Naive thymus-derived CD8-positive, alpha-beta T cell (primary cell): ENCODE results near the gene PPIL4. TPM values are rescaled to one million over a fixed set of nuclear protein-coding genes. Genes with fewer than 3 reads are reported as not detected.
A peak's percentile ranks its signal among the peaks of the same experiment; 100 is the strongest.
"Not testable (repeated sequence)": the region's sequence is repeated elsewhere in the genome, so short reads cannot be mapped to it uniquely, and the experiment has no call there.

Experiments
- ATAC-seq, 2 donors: fragments of 150-1000 bp; cut with Tn5 transposase in 1 of 2; sonication (Bioruptor Pico), chemical (Tn5 transposase) in 1 of 2; 1 replicate in 1 of 2; 2 replicates in 1 of 2; pipeline ENCODE4 v1.10.0; 2021; ENCODE audit warnings: mild to moderate bottlenecking in 2 of 2, moderate library complexity in 2 of 2
- POLR2A ChIA-PET: fragments of 350-600 bp; sonication (Branson Sonifier 250); formaldehyde crosslinking; loops from one replicate; lab custom pipeline; 2021; ENCODE audit warnings: antibody characterized with exemption; lab: Charles Lee
- DNase-seq, 10 donors: peaks; one replicate each; pipeline versions ENCODE4 v3.0.0 to v3.0.0-alpha.2; 2020 to 2022
- H3K27ac Mint-ChIP-seq, 10 donors: one replicate each; pipeline ENCODE4 v1.8.0; 2020 to 2022; ENCODE audit warnings: mild to moderate bottlenecking in 10 of 10, mixed read lengths in 10 of 10, moderate library complexity in 4 of 10, inconsistent platforms in 1 of 10
- H3K27me3 Mint-ChIP-seq, 5 donors: one replicate each; pipeline ENCODE4 v1.8.0; 2021 to 2022; ENCODE audit warnings: mixed read lengths in 5 of 5
- H3K36me3 Mint-ChIP-seq, 3 donors: one replicate each; pipeline ENCODE4 v1.8.0; 2020 to 2022; ENCODE audit warnings: mixed read lengths in 3 of 3, mild to moderate bottlenecking in 2 of 3, inconsistent platforms in 1 of 3
- H3K4me1 Mint-ChIP-seq, 4 donors: one replicate each; pipeline ENCODE4 v1.8.0; 2021 to 2022; ENCODE audit warnings: mixed read lengths in 4 of 4
- H3K4me3 Mint-ChIP-seq, 10 donors: one replicate each; pipeline ENCODE4 v1.8.0; 2020 to 2022; ENCODE audit warnings: mild to moderate bottlenecking in 10 of 10, mixed read lengths in 10 of 10, moderate library complexity in 6 of 10, inconsistent platforms in 1 of 10
- H3K9me3 Mint-ChIP-seq, 9 donors: one replicate each; pipeline ENCODE4 v1.8.0; 2020 to 2022; ENCODE audit warnings: mixed read lengths in 9 of 9, mild to moderate bottlenecking in 3 of 9, inconsistent platforms in 1 of 9, moderate library complexity in 1 of 9
- polyA plus RNA-seq, 3 donors: library from polyadenylated mRNA; unstranded; fragments of 300-500 nt; fragmentation: Illumina TruSeq; gene quantifications; one replicate each; pipeline ENCODE4 v1.2.3, GENCODE V29; 2021
- total RNA-seq, 8 experiments: library from RNA in 2 of 8; stranded (reverse) in 2 of 8; gene quantifications; one replicate each; pipeline ENCODE4 v1.2.3 and lab custom pipeline; 2021 to 2026

The PPIL4 gene
- total and polyA plus RNA-seq, 5 experiments from 2014 or later = 7.1 to 39.5 (median 11.8) TPM

GRCh38 chr6:149513915-149514314 is 31.9 kb downstream of the PPIL4 start:
- Mint-ChIP-seq H3K27me3 (no peaks in the 10 kb centered on the region), H3K4me3 (no peak overlapping the region), H3K4me1 (peaks cover 20 to 44% (median 28%) of the 10 kb centered on the region in 4 donors), H3K9me3 (no peaks in the 10 kb centered on the region), H3K27ac (peak overlapping the region; percentile 1 to 81 (median 64)), H3K36me3 (peaks cover 0 to 73% (median 13%) of the 10 kb centered on the region in 3 donors)
- no peak for DNase-seq
- no peak for ATAC-seq
- POLR2A ChIA-PET = interaction anchor here (1.2 to 5.0 kb wide), 2 partner anchors 15 to 19 kb away, joined by 3 to 40 read pairs; no protein-coding TSS in a partner anchor

- H3K36me3 Mint-ChIP-seq = peaks cover 0 to 65% (median 6%) of the 10 kb centered on the region in 3 donors
- H3K9me3 Mint-ChIP-seq = no peaks in the 10 kb centered on the region
- no peak for DNase-seq
- peak overlapping the region; percentile 14 to 96 (median 78) for H3K27ac Mint-ChIP-seq
- peaks cover 20 to 42% (median 29%) of the 10 kb centered on the region in 4 donors for H3K4me1 Mint-ChIP-seq
- H3K4me3 Mint-ChIP-seq = no peak overlapping the region
- ATAC-seq = no peak
- no peaks in the 10 kb centered on the region for H3K27me3 Mint-ChIP-seq
- POLR2A ChIA-PET = interaction anchor here (0.6 to 1.6 kb wide), 3 partner anchors 16 to 35 kb away, joined by 3 to 7 read pairs (median 6); partner anchors contain the start of gene PPIL4
Observed at GRCh38 chr6:149510793-149511512, 34.9 kb downstream of the PPIL4 start.

- Mint-ChIP-seq H3K36me3 (peaks cover 0 to 66% (median 11%) of the 10 kb centered on the region in 3 donors), H3K27ac (peak overlapping the region; percentile 78 to 96 (median 92)), H3K27me3 (no peaks in the 10 kb centered on the region), H3K4me1 (peaks cover 18 to 32% (median 25%) of the 10 kb centered on the region in 4 donors), H3K4me3 (peak overlapping the region in 8 of 10 donors; percentile 19 to 76 (median 54)), H3K9me3 (no peaks in the 10 kb centered on the region)
- ATAC-seq (peak; percentile 92 to 97), DNase-seq (peak in 7 of 10 donors; percentile 38 to 80 (median 46))
- POLR2A ChIA-PET = interaction anchor here (1.0 to 5.4 kb wide), 4 partner anchors 10 to 37 kb away, joined by 3 to 40 read pairs (median 4); partner anchors contain the start of gene PPIL4
Observed at GRCh38 chr6:149508485-149508884, 37.4 kb downstream of the PPIL4 start.

GRCh38 chr6:149503872-149504271 is 42.0 kb downstream of the PPIL4 start:
- Mint-ChIP-seq H3K27ac (peak overlapping the region in 9 of 10 donors; percentile 20 to 93 (median 75)), H3K9me3 (no peaks in the 10 kb centered on the region), H3K4me3 (no peak overlapping the region), H3K4me1 (peaks cover 18 to 37% (median 23%) of the 10 kb centered on the region in 4 donors), H3K36me3 (peaks cover 0 to 51% (median 13%) of the 10 kb centered on the region in 3 donors), H3K27me3 (no peaks in the 10 kb centered on the region)
- ATAC-seq (no peak), DNase-seq (no peak)
- POLR2A ChIA-PET = interaction anchor here (1.1 to 2.2 kb wide), 3 partner anchors 10 to 43 kb away, joined by 4 to 17 read pairs (median 6); partner anchors contain the start of gene ZC3H12D

GRCh38 chr6:149503276-149503675 is 42.6 kb downstream of the PPIL4 start:
- peak overlapping the region in 9 of 10 donors; percentile 20 to 93 (median 75) for H3K27ac Mint-ChIP-seq
- no peak overlapping the region for H3K4me3 Mint-ChIP-seq
- no peaks in the 10 kb centered on the region for H3K9me3 Mint-ChIP-seq
- POLR2A ChIA-PET = interaction anchor here (1.1 to 2.2 kb wide), 4 partner anchors 9 to 42 kb away, joined by 3 to 17 read pairs (median 5); partner anchors contain the start of gene ZC3H12D
- peaks cover 14 to 37% (median 20%) of the 10 kb centered on the region in 4 donors for H3K4me1 Mint-ChIP-seq
- H3K27me3 Mint-ChIP-seq = no peaks in the 10 kb centered on the region
- H3K36me3 Mint-ChIP-seq = peaks cover 0 to 51% (median 13%) of the 10 kb centered on the region in 3 donors
- DNase-seq = no peak
- ATAC-seq = no peak

- no peaks in the 10 kb centered on the region for H3K9me3 Mint-ChIP-seq
- peaks cover 15 to 37% (median 20%) of the 10 kb centered on the region in 4 donors for H3K4me1 Mint-ChIP-seq
- H3K27me3 Mint-ChIP-seq = no peaks in the 10 kb centered on the region
- H3K27ac Mint-ChIP-seq = peak overlapping the region; percentile 42 to 91 (median 76)
- DNase-seq = no peak
- POLR2A ChIA-PET = interaction anchor here (1.3 kb wide), 2 partner anchors 17 to 19 kb away, joined by 3 read pairs; no protein-coding TSS in a partner anchor
- ATAC-seq = no peak
- no peak overlapping the region for H3K4me3 Mint-ChIP-seq
- H3K36me3 Mint-ChIP-seq = peaks cover 0 to 47% (median 13%) of the 10 kb centered on the region in 3 donors
Observed at GRCh38 chr6:149501768-149502167, 44.1 kb downstream of the PPIL4 start.

GRCh38 chr6:149501201-149501600 is 44.6 kb downstream of the PPIL4 start:
- peak overlapping the region; percentile 24 to 91 (median 62) for H3K27ac Mint-ChIP-seq
- H3K9me3 Mint-ChIP-seq = no peaks in the 10 kb centered on the region
- no peak overlapping the region for H3K4me3 Mint-ChIP-seq
- DNase-seq (no peak), ATAC-seq (no peak)
- no peaks in the 10 kb centered on the region for H3K27me3 Mint-ChIP-seq
- peaks cover 0 to 44% (median 13%) of the 10 kb centered on the region in 3 donors for H3K36me3 Mint-ChIP-seq
- peaks cover 17 to 43% (median 22%) of the 10 kb centered on the region in 4 donors for H3K4me1 Mint-ChIP-seq
- POLR2A ChIA-PET = interaction anchor here (0.9 kb wide), 1 partner anchor 17 kb away, joined by 4 read pairs; no protein-coding TSS in a partner anchor

GRCh38 chr6:149500096-149500495 is 45.7 kb downstream of the PPIL4 start:
- DNase-seq (no peak), ATAC-seq (no peak)
- H3K27ac Mint-ChIP-seq = peak overlapping the region in 9 of 10 donors; percentile 49 to 89 (median 73)
- no peak overlapping the region for H3K4me3 Mint-ChIP-seq
- H3K36me3 Mint-ChIP-seq = peaks cover 0 to 33% (median 8%) of the 10 kb centered on the region in 3 donors
- H3K9me3 Mint-ChIP-seq = no peaks in the 10 kb centered on the region
- POLR2A ChIA-PET = interaction anchor here (1.3 kb wide), 1 partner anchor 14 kb away, joined by 3 read pairs; no protein-coding TSS in a partner anchor
- H3K27me3 Mint-ChIP-seq = no peaks in the 10 kb centered on the region
- H3K4me1 Mint-ChIP-seq = peaks cover 12 to 54% (median 32%) of the 10 kb centered on the region in 4 donors

GRCh38 chr6:149499066-149499465 is 46.8 kb downstream of the PPIL4 start:
- ATAC-seq (no peak), DNase-seq (no peak)
- POLR2A ChIA-PET = interaction anchor here (0.6 to 1.2 kb wide), 6 partner anchors 9 to 183 kb away, joined by 3 to 6 read pairs (median 3); partner anchors contain the start of gene PPIL4
- Mint-ChIP-seq H3K27me3 (no peaks in the 10 kb centered on the region), H3K9me3 (no peaks in the 10 kb centered on the region), H3K4me3 (no peak overlapping the region), H3K36me3 (peaks cover 0 to 25% (median 7%) of the 10 kb centered on the region in 3 donors), H3K4me1 (peaks cover 13 to 64% (median 41%) of the 10 kb centered on the region in 4 donors), H3K27ac (peak overlapping the region; percentile 16 to 89 (median 76))

GRCh38 chr6:149497365-149497764 is 48.5 kb downstream of the PPIL4 start:
- ATAC-seq = no peak
- Mint-ChIP-seq H3K27me3 (no peaks in the 10 kb centered on the region), H3K27ac (peak overlapping the region; percentile 18 to 99 (median 87)), H3K36me3 (peaks cover 0 to 14% (median 6%) of the 10 kb centered on the region in 3 donors), H3K4me3 (peak overlapping the region in 1 of 10 donors; percentile 2), H3K9me3 (no peaks in the 10 kb centered on the region), H3K4me1 (peaks cover 16 to 75% (median 49%) of the 10 kb centered on the region in 4 donors)
- POLR2A ChIA-PET = interaction anchor here (5.5 kb wide), 2 partner anchors 10 to 18 kb away, joined by 40 read pairs; no protein-coding TSS in a partner anchor
- DNase-seq = no peak

- POLR2A ChIA-PET = interaction anchor here (2.4 to 5.5 kb wide), 3 partner anchors 11 to 49 kb away, joined by 9 to 40 read pairs (median 40); partner anchors contain the start of gene PPIL4
- peaks cover 16 to 79% (median 49%) of the 10 kb centered on the region in 4 donors for H3K4me1 Mint-ChIP-seq
- not testable (repeated sequence) for ATAC-seq, H3K9me3 Mint-ChIP-seq, DNase-seq, H3K36me3 Mint-ChIP-seq, H3K27me3 Mint-ChIP-seq
- peak overlapping the region; percentile 83 to 99 (median 94) for H3K27ac Mint-ChIP-seq
- H3K4me3 Mint-ChIP-seq = peak overlapping the region in 3 of 10 donors; percentile 28 to 82 (median 77)
Observed at GRCh38 chr6:149496597-149496996, 49.2 kb downstream of the PPIL4 start.
